ENCODE measurements around the gene NEK11.
"Not testable (repeated sequence)": the region's sequence is repeated elsewhere in the genome, so short reads cannot be mapped to it uniquely, and the experiment has no call there.

Gene NEK11

DNA sequence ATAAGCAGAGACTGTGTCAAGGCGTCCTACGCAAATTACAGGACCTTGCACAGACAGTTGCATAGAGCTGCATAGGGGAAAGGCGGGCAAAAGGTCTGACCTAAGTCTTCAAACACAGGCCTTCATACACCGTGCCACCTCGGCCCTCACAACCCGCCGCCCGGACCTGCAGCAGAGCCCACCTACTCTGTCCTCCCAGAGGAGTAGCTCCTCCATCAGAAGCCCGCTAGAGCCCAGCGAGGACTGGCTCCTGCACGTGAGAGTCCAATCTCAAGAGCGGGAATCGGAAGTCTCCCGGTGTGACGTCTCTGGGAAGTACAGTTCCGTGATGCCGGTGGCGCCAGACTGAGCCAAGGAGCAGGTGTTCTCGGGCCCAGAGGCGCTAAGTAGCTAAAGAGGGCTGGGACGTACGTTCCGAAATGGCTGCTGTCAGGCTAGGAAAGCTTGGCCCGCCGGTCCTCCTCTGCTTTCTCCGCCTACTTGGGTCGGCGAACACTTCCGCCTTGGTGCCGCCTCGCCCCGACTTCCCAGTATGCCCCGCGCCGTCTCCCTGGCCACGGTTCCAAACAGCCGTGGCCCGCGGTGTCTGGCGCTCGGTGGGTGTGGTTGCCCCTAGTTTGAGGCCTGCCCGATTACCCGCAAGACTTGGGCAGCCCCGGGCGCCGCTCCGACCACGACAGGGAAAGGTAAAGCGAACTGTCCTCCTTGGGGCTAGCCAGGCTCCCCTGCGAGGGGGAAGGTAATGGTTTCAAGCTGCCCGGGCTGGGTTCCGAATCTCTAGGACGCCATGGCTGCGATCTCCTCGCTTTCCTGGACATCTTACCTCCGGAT is at the start of gene NEK11, which contains the start of gene ASTE1:
NEK11 (plus strand) TSS at position 557 of the 831 bp plus-strand sequence. CDS start 2,832 bp downstream, outside the sequence.
ASTE1 (minus strand) TSS at position 505 of the 831 bp plus-strand sequence. CDS start 1,519 bp downstream, outside the sequence.
- peak; percentile 82 to 89 for DNase-seq

- DNase-seq = no peak
Observed at GRCh38 chr3:130979117-130979516, 47.6 kb upstream of the NEK11 start.

GRCh38 chr3:130981469-130981868 is 45.2 kb upstream of the NEK11 start:
- DNase-seq = no peak

GRCh38 chr3:130990282-130990681 is 36.4 kb upstream of the NEK11 start:
- DNase-seq = no peak

GRCh38 chr3:130991126-130991525 is 35.6 kb upstream of the NEK11 start:
- no peak for DNase-seq

- no peak for DNase-seq
Observed at GRCh38 chr3:130992344-130992743, 34.3 kb upstream of the NEK11 start.

GRCh38 chr3:130997289-130997688 is 29.4 kb upstream of the NEK11 start:
- no peak for DNase-seq

DNA sequence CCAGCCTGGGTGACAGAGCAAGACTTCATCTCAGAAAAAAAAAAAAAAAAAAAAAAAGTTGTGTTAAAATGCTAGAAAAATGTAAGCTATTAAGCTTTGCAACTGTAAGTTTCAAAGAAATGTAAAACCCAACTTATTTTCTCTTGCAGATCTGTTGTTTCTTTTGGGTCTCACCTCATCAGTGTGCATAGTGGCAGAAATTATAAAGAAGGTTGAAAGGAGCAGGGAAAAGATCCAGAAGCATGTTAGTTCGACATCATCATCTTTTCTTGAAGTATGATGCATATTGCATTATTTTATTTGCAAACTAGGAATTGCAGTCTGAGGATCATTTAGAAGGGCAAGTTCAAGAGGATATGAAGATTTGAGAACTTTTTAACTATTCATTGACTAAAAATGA is 25.6 kb upstream of the NEK11 start:
- no peak for DNase-seq

DNA sequence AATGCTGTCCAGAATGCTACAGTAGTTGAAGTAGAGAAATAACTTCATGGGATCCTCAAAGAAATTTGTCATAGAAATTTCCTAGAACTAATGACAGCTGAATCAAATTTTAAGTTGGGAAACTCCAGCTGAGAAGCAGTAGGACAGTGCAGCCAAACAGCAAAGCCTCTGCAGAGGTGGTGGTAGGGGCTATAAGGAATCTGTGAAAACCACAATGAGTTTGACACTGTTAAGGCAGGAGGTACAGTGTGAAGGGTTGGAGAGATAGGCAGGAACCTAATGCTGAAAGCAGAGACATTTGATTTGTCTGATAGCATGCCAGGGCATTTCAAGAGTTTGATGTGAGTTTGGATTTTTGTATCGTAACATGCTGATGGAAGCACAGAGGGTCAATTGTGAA is 22.1 kb upstream of the NEK11 start:
- no peak for DNase-seq

DNA sequence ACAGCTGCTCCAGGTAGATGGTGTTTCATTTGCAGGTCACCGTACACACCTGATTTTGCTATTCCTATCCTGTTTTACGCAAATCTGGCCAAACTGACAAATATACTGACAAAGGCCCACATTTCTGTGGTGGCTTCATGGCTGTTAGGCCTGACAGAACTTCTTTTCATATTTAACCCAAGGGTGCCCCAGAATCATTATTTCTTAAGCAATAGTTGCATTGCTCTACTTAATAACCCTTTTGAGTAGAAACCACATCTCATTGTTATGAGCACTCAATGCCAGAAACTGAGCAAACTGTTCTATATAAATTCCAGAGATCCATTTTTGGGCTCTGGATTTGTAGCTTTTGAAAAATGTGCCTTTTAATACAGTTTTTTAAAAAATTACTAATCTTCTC is 19.4 kb upstream of the NEK11 start:
- no peak for DNase-seq

- DNase-seq = no peak
Observed at GRCh38 chr3:131007782-131008181, 18.9 kb upstream of the NEK11 start.

- no peak for DNase-seq
Observed at GRCh38 chr3:131008326-131008725, 18.4 kb upstream of the NEK11 start.

DNA sequence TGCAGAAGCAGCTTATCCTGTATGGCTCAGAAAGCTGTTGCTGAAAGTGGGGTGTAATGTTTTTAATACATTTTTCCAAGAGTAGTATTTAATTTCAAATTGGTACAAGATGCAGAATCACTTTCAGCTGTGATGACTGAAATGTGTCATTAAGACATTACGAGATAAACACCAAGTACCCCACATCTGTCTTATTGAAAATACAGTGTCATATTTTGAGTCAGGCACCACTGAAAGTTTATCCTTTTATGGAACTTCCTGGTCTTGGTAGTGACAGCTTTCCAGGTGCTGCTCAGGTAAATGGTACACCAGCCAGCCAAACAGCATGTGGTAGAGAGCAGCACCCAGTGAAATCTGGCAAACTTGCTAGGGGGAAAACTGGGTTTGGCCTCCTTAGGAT is 17.0 kb upstream of the NEK11 start:
- no peak for DNase-seq

DNA sequence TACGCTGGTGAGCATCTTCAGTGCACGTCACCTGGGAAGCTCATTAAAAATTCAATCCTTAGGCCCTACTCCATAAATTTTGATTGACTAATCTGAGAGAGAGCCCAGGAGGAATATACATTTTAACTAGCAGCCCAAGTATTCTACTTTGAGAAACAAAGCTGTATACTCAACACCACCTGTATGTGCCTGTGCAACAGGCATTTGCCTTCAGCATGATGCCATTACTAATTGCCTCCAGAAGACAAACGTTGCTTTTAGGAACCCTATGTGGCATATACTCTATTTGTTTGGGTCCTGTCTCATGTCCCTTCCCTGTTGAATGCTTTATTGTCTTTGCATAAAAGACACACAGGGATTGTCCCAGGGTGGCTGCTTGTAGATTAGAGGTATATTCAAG is 7.7 kb upstream of the NEK11 start:
- DNase-seq = no peak

GRCh38 chr3:131020122-131020693 is 6.5 kb upstream of the NEK11 start:
- DNase-seq = no peak

GRCh38 chr3:131025539-131025938 is 1.1 kb upstream of the NEK11 start:
- no peak for DNase-seq

DNA sequence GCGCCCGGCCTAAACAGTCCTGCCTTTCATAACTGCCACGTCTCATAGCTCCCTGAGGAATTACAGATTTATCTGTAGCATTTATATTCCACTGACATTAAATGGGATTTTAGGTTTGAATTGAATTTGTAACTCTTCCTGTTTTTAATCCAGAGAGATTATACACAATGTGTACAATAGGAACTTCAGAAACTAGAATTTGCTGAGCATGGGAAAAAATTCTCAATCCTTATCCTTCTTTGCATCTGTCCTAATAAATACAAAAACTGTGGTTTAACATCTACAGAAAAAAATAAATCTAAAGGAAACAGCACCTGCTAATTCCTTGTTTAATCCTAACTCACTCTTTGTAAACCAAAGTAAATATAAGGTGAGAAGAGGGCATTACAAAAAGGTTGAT is 2.2 kb downstream of the NEK11 start:
- DNase-seq = no peak

DNA sequence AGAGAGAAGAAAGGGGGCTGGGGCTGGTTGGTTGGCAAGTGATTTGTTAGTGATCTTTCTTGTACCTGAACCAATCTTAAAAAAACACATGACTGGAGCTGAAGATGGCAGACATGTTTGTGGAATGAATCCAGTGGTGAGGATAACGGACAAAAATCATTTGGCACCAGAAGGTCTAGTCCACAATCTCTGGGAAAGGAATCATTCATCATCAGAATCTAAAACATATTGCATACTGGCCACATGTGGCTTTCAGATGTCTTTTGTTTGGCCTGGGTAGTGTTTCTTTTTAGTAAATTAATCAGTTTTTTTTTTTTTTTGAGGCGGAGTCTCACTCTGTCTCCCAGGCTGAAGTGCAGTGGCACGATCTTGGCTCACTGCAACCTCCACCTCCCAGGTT is 5.0 kb downstream of the NEK11 start:
- no peak for DNase-seq

GRCh38 chr3:131033480-131034080 is 6.9 kb downstream of the NEK11 start:
- peak; percentile 51 to 66 for DNase-seq

DNA sequence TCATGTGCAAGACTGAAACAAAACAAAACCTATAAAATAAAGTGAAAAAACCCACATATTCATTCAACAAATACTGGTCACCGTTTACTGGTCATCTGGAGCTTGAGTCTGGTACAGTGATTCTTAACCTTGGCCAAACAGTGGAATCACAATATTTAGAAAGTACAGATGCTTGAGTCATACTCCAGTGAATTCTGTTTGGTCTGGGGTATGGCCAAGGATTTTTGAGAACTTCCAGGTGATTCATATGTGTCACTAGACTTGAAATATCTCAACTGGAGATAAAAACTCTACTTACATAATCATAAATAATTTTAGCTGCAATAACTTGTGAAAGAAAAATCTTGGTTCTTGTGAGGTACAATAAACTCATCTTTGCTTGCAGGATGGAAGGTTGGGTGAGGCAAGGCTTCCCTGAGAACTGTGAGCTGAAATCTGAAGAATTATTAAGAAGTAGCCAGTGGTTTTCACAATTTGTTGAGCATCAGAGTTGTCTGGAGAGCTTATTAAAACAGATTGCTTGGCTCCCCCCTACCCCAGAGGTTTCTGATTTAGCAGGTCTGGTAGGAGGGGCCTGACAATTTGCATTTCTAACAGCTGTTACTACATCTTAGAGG is 9.6 kb downstream of the NEK11 start:
- no peak for DNase-seq

- DNase-seq = no peak
Observed at GRCh38 chr3:131036986-131037385, 10.3 kb downstream of the NEK11 start.

- DNase-seq = no peak
Observed at GRCh38 chr3:131038326-131038725, 11.6 kb downstream of the NEK11 start.

- not testable (repeated sequence) for DNase-seq
Observed at GRCh38 chr3:131042271-131042985, 15.8 kb downstream of the NEK11 start.

Data from NCI-H446 (cell line).